HG03139 (cell line): ENCODE results near the gene ABCC9.

ENCODE experiments used
- ATAC-seq: cut with Tn5 transposase; IDR thresholded peaks from one replicate; pipeline ENCODE4 v1.9.1; 2021; ENCODE audit not compliant: unreplicated experiment

The ABCC9 gene

GRCh38 chr12:21881965-21882364 lies 59.3 kb downstream of the ABCC9 start:
- ATAC-seq, result no peak

GRCh38 chr12:21879312-21879711 lies 61.9 kb downstream of the ABCC9 start:
- ATAC-seq, result no peak

GRCh38 chr12:21877293-21877982 lies 63.8 kb downstream of the ABCC9 start:
- no peak for ATAC-seq

- no peak for ATAC-seq
Observed at GRCh38 chr12:21865846-21866245, 75.4 kb downstream of the ABCC9 start.

GRCh38 chr12:21860534-21860933 lies 80.7 kb downstream of the ABCC9 start:
- no peak for ATAC-seq

GRCh38 chr12:21860128-21860527 lies 81.1 kb downstream of the ABCC9 start:
- ATAC-seq, result no peak

- no peak for ATAC-seq
Observed at GRCh38 chr12:21852251-21852650, 89.0 kb downstream of the ABCC9 start.

- no peak for ATAC-seq
Observed at GRCh38 chr12:21851151-21851550, 90.1 kb downstream of the ABCC9 start.

GRCh38 chr12:21850419-21850818 lies 90.8 kb downstream of the ABCC9 start:
- no peak for ATAC-seq

GRCh38 chr12:21849878-21850277 lies 91.3 kb downstream of the ABCC9 start:
- ATAC-seq, result no peak

GRCh38 chr12:21848192-21848591 lies 93.0 kb downstream of the ABCC9 start:
- ATAC-seq, result no peak

- ATAC-seq, result no peak
Observed at GRCh38 chr12:21843795-21844194, 97.4 kb downstream of the ABCC9 start.

- ATAC-seq, result no peak
Observed at GRCh38 chr12:21839776-21840175, 101.5 kb downstream of the ABCC9 start.

GRCh38 chr12:21837847-21838246 lies 103.4 kb downstream of the ABCC9 start:
- ATAC-seq, result no peak

- no peak for ATAC-seq
Observed at GRCh38 chr12:21831791-21832344, 109.4 kb downstream of the ABCC9 start.

- ATAC-seq, result no peak
Observed at GRCh38 chr12:21828779-21829178, 112.4 kb downstream of the ABCC9 start.

GRCh38 chr12:21828136-21828775 lies 113.0 kb downstream of the ABCC9 start:
- ATAC-seq, result no peak

- ATAC-seq, result no peak
Observed at GRCh38 chr12:21827083-21827482, 114.1 kb downstream of the ABCC9 start.

GRCh38 chr12:21826618-21826910 lies 114.7 kb downstream of the ABCC9 start:
- no peak for ATAC-seq

GRCh38 chr12:21825886-21826617 lies 115.2 kb downstream of the ABCC9 start:
- no peak for ATAC-seq

- ATAC-seq, result no peak
Observed at GRCh38 chr12:21823581-21823980, 117.6 kb downstream of the ABCC9 start.

GRCh38 chr12:21819678-21820077 lies 121.5 kb downstream of the ABCC9 start:
- no peak for ATAC-seq
